HG02840 (cell line): Measurements from ENCODE around the gene FAM240A.
"Not testable (repeated sequence)": the region's sequence is repeated elsewhere in the genome, so short reads cannot be mapped to it uniquely, and the experiment has no call there.

ENCODE experiments used
- ATAC-seq: cut with Tn5 transposase; IDR thresholded peaks from one replicate; pipeline ENCODE4 v1.9.1; 2021; ENCODE audit warnings: mild to moderate bottlenecking, moderate library complexity, moderate number of reproducible peaks; ENCODE audit not compliant: unreplicated experiment, low FRiP score

FAM240A gene

GRCh38 chr3:46612324-46612723 lies at the start of gene FAM240A:
Gene FAM240A (plus strand): TSS chr3:46612525. CDS start chr3:46612684, 159 bp downstream.
- ATAC-seq = no peak

DNA sequence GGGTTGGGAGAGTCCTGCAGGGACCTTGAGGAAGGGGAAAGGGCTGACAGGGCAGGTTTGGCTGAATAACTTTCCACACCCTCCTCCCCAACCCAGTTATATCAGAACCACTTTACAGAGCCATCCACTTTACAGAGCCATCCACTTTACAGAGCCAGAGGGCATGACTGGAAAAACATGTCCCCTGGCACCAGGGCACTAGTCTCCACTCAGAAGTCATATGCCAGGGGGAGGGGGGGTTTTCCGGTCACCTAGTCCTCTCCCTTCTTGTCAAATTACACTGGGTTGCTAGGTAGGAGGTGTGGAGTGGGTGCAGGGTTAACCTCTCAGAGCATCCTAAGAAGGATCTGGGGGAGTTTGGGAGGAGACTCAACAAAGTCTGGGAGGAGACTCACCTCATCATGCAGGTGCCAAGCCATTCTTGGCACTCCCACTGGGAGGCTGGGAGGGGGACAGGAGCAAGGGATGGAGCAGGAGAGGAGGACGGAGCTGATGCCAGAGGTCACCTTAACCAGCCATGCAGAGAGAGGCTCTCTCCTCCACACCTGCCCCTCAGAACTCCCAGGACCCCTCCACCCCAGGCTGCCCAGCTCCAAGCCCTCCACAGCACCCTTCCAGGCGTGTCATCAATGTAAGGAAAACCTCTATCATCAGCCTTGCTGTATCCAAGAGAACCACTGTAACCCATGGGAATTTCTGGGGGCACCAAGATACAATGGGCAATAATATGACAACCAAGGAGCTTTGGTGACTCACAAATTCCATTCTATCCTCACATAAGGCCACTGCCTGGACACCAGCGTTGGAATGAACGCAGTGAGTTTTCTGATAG lies 47.9 kb upstream of the FAM240A start:
- ATAC-seq = no peak

DNA sequence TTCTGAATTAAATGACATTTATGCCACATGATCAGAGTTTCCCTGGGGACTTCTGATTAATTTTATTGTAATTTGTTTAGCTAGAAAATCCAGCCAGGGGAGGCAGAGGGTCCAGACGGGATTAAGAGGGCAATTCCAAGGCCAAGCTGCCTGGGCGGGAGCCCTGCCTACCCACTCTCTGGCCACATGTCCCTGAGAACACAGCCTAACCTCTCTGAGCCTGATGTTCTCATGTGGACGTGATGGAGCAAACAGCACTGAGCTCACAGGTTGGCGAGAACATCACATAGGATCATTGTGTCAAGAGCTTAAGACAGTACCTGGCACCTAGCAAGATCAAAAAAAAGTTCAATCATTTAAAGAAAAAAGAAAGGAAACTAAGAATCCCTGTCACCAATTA lies 47.2 kb upstream of the FAM240A start:
- no peak for ATAC-seq

DNA sequence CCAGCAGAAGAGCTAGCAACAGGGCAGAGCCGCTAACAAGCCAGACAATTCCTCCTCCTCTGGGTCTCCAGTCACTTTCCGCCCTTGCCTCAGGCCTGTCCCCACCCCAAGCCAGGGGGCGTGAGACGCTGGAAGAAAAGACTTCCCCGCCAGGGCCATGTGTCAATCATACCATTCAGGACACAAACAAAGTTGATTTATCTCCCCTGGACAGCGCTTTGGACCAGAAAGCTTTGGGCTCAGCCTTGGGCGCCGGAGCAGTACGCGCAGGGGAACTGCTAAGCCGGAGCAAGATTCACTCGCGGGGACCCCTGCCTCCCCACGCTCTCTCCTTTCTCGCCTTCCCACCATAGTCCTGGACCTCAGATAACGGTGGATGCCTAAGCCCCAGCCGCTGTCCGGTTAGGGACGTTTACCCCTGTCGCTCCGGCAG lies 46.7 kb upstream of the FAM240A start:
- ATAC-seq = no peak

DNA sequence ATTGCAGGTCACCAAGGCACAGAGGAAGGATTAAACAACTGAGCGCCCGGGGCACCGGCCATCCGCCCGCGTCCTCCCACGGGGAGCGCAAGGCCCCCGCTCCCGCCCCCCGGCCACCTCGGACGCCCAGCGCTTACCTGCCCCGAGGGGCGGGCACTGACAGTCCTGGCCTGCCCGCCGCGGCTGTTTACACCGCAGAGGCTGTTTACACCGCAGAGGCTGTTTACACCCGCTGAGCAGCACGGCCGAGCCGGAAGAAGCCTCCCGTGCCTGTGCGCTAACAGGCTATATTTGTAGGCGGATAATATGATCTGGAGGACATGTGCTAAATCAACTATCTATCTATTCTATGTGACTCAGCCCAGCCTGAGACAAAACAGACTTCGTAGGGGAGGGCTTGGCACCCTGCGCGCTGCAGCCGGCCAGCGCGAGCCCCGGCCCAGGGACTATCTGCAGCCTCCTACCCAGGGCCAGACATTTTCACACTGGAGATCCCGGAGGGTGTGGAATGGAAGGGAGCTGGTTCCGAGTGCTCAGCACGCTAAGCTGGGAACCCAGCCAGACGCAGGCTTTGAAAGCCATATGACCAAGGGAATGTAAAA lies 46.2 kb upstream of the FAM240A start, which contains the start of gene LRRC2:
Gene LRRC2, minus strand, starts transcription at position 263 of the 602 bp plus-strand sequence. CDS start 14,711 bp downstream, outside the sequence.
- no peak for ATAC-seq

- ATAC-seq = no peak
Observed at GRCh38 chr3:46571684-46572083, 40.6 kb upstream of the FAM240A start.

DNA sequence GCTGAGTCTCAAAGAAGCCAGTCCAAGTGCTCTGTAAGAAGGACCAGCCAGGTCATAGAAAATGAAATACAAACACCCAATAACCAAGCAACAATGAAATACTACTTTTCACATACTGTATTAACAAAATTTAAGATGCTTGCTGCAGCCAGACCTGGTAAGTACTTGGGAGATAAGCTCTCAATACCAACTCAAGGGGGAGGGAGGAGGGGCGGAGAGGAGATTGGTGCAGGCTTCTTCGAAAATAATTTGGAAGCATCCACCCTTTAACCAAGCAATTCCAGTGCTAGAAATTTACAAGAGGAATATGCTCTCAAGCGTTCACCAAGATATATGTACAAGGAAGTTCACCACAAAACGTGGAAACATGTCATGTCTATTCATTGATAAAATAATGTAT lies 38.6 kb upstream of the FAM240A start:
- no peak for ATAC-seq

GRCh38 chr3:46574243-46574646 lies 38.1 kb upstream of the FAM240A start:
- ATAC-seq = no peak

DNA sequence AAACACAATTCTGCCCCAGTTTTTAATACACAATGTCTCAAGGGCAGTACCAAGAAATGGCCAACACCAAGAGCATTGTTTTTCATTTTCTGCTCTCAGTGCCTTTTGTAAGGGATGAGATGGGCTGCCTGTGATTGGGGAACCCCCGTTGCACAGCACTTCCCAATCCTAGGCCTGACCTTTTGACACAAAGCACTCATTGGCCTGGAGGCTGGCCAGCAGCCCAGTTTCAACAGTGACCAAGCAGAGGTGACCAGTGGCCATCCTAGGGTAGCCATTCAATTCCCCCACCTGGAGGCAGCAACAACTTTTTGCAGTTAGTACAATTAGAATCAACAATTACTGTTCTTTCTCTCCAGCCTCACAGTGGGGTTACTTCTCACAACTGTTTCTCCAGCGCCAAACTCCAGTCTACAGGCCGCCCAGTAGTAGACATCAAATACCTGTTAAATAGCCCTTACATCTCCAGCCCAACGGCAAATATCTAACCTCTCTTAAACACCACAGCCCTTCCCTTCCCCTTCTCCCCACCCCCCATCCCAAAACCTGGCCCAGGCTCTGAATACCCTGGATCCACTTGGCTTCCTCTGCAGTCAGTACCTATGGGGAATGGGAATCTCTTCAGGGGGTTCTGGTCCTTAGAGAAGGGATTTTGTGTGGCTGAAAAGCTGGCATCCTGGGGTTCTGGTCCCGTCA lies 37.3 kb upstream of the FAM240A start:
- no peak for ATAC-seq

GRCh38 chr3:46575577-46576222 lies 36.6 kb upstream of the FAM240A start:
- ATAC-seq = no peak

GRCh38 chr3:46576386-46576785 lies 35.9 kb upstream of the FAM240A start:
- ATAC-seq = no peak

GRCh38 chr3:46576879-46577278 lies 35.4 kb upstream of the FAM240A start:
- ATAC-seq = no peak

GRCh38 chr3:46577580-46578249 lies 34.6 kb upstream of the FAM240A start:
- not testable (repeated sequence) for ATAC-seq

DNA sequence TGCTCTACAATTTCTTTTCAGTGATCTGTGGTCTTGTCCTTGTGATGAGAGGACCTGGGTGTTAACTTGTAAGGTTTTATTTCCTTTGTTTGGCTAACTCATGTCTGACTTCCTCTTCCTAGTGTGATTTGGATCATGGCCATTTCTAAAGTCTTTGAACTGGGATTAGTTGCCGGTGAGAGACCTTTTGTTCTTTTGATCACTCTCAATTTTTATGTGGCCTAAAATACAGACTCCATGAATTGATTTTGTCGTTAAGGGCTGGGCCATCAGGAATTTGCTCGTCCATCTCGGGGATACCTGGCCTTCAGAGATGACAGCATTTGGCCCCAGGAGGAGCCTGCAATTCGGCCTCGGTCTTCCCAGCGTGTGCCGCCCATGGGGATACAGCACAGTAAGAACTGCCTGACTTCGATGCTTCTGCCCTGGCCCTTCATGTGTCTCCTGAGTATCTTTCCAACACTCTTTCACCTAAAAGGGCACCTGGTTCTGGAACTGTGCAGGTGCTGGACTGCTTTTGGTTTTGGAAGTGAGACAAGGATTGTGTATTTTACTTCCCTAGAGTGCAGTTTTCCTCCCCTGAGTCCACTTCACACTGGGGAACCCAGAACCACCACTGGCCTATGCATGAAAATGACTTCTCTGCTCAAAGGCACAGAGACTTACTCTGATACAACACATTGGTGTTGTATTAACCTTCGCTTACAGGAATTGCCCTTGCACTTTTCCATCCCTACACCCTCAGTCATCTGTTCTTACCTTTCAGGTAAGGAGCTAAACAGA lies 33.2 kb upstream of the FAM240A start:
- ATAC-seq = no peak

DNA sequence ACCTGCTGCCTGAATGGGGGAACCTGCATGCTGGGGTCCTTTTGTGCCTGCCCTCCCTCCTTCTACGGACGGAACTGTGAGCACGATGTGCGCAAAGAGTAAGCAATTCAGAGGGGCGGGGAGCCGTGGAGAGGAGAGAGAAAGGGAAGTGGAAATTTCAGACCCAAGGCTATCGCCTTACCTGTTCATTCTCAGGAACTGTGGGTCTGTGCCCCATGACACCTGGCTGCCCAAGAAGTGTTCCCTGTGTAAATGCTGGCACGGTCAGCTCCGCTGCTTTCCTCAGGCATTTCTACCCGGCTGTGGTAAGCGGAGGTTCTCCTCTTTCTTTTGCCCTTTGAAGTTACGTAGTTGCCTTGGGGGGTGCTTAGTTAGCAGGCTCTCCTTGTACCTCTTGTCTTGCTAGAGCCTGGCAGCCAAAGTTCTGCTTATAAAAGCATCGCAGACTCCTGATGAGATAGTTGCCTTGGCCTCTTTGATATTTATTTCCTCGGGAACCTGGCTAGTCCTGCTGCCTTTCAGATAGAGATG lies 32.5 kb upstream of the FAM240A start:
- ATAC-seq = no peak

- ATAC-seq = no peak
Observed at GRCh38 chr3:46580675-46581074, 31.6 kb upstream of the FAM240A start.

GRCh38 chr3:46584598-46585467 lies 27.5 kb upstream of the FAM240A start:
- ATAC-seq = no peak
